Measurements from ENCODE around the gene ITM2C. TPM values are rescaled to one million over a fixed set of nuclear protein-coding genes. Genes with fewer than 3 reads are reported as not detected.

The ITM2C gene
- total and polyA plus RNA-seq, 7 experiments from 2014 or later, result 7.4 to 37.4 (median 25.3) TPM

- ATAC-seq (no peak), DNase-seq (peak in 1 of 9 donors; percentile 23)
- H3K27ac ChIP-seq (ENCODE audit: low read depth, low read length), result no peak overlapping the region
- Mint-ChIP-seq H3K27ac (no peak overlapping the region), H3K4me3 (no peak overlapping the region), H3K27me3 (peaks cover 0 to 2% (median 0%) of the 10 kb centered on the region in 5 donors), H3K9me3 (no peaks in the 10 kb centered on the region), H3K36me3 (peaks cover 0 to 10% (median 0%) of the 10 kb centered on the region in 5 donors), H3K4me1 (peaks cover 0 to 29% (median 16%) of the 10 kb centered on the region in 7 donors)
- no peaks in the 10 kb centered on the region for H3K27me3 ChIP-seq (ENCODE audit: control insufficient read depth in 2 of 2, insufficient read depth in 2 of 2, low read length in 2 of 2)
- peaks cover 6 to 18% of the 10 kb centered on the region in 2 donors for H3K4me1 ChIP-seq (ENCODE audit: control insufficient read depth in 2 of 2, insufficient read depth in 2 of 2, low read length in 2 of 2)
- H3K36me3 ChIP-seq (ENCODE audit: control insufficient read depth in 2 of 3, insufficient read depth in 3 of 3, low read length in 3 of 3), result peaks cover 0 to 34% (median 3%) of the 10 kb centered on the region in 3 experiments
- ChIA-PET POLR2A (no interaction called here), CTCF (no interaction called here)
- no peaks in the 10 kb centered on the region for H3K9me3 ChIP-seq (ENCODE audit: control insufficient read depth in 2 of 3, low read length in 3 of 3)
- H3K4me3 ChIP-seq (ENCODE audit: low read length), result no peak overlapping the region
- intact Hi-C loops (cut with micrococcal nuclease), result no loop called here
These were observed 9.1 kb downstream of the ITM2C start for GRCh38 chr2:230873661-230874401.

GRCh38 chr2:230874456-230874855, 9.7 kb downstream of the ITM2C start:
- H3K4me3 Mint-ChIP-seq, result peak overlapping the region in 1 of 10 donors; percentile 2
- CTCF ChIA-PET, result no interaction called here
- no peak for ATAC-seq
- no peak overlapping the region for H3K4me3 ChIP-seq (ENCODE audit: low read length)
- H3K27ac ChIP-seq (ENCODE audit: low read depth, low read length), result no peak overlapping the region
- H3K4me1 Mint-ChIP-seq, result peaks cover 0 to 30% (median 16%) of the 10 kb centered on the region in 7 donors
- peaks cover 0 to 34% (median 3%) of the 10 kb centered on the region in 3 experiments for H3K36me3 ChIP-seq (ENCODE audit: control insufficient read depth in 2 of 3, insufficient read depth in 3 of 3, low read length in 3 of 3)
- H3K27me3 ChIP-seq (ENCODE audit: control insufficient read depth in 2 of 2, insufficient read depth in 2 of 2, low read length in 2 of 2), result no peaks in the 10 kb centered on the region
- intact Hi-C loops (cut with micrococcal nuclease), result no loop called here
- H3K27me3 Mint-ChIP-seq, result no peaks in the 10 kb centered on the region
- peaks cover 0 to 16% (median 0%) of the 10 kb centered on the region in 5 donors for H3K36me3 Mint-ChIP-seq
- H3K4me1 ChIP-seq (ENCODE audit: control insufficient read depth in 2 of 2, insufficient read depth in 2 of 2, low read length in 2 of 2), result peaks cover 6 to 18% of the 10 kb centered on the region in 2 donors
- no peaks in the 10 kb centered on the region for H3K9me3 ChIP-seq (ENCODE audit: control insufficient read depth in 2 of 3, low read length in 3 of 3)
- POLR2A ChIA-PET, result no interaction called here
- H3K27ac Mint-ChIP-seq, result no peak overlapping the region
- H3K9me3 Mint-ChIP-seq, result no peaks in the 10 kb centered on the region
- DNase-seq, result no peak

- Mint-ChIP-seq H3K36me3 (peaks cover 0 to 17% (median 0%) of the 10 kb centered on the region in 5 donors), H3K9me3 (no peaks in the 10 kb centered on the region), H3K27ac (no peak overlapping the region), H3K27me3 (no peaks in the 10 kb centered on the region), H3K4me3 (no peak overlapping the region), H3K4me1 (peaks cover 0 to 25% (median 16%) of the 10 kb centered on the region in 7 donors)
- ATAC-seq (no peak), DNase-seq (peak in 1 of 9 donors; percentile 10)
- intact Hi-C loops (cut with micrococcal nuclease), result no loop called here
- peaks cover 6 to 18% of the 10 kb centered on the region in 2 donors for H3K4me1 ChIP-seq (ENCODE audit: control insufficient read depth in 2 of 2, insufficient read depth in 2 of 2, low read length in 2 of 2)
- no peak overlapping the region for H3K27ac ChIP-seq (ENCODE audit: low read depth, low read length)
- H3K9me3 ChIP-seq (ENCODE audit: control insufficient read depth in 2 of 3, low read length in 3 of 3), result no peaks in the 10 kb centered on the region
- peaks cover 0 to 34% (median 3%) of the 10 kb centered on the region in 3 experiments for H3K36me3 ChIP-seq (ENCODE audit: control insufficient read depth in 2 of 3, insufficient read depth in 3 of 3, low read length in 3 of 3)
- H3K4me3 ChIP-seq (ENCODE audit: low read length), result no peak overlapping the region
- ChIA-PET CTCF (interaction anchor here (1.2 kb wide), 1 partner anchor 10 kb away, joined by 3 read pairs; the partner anchor contains the start of gene ITM2C), POLR2A (no interaction called here)
- no peaks in the 10 kb centered on the region for H3K27me3 ChIP-seq (ENCODE audit: control insufficient read depth in 2 of 2, insufficient read depth in 2 of 2, low read length in 2 of 2)
These were observed 10.1 kb downstream of the ITM2C start for GRCh38 chr2:230874876-230875275.

GRCh38 chr2:230875347-230876315, 10.9 kb downstream of the ITM2C start:
- ChIA-PET CTCF (interaction anchor here (0.7 to 1.2 kb wide), 2 partner anchors 11 to 50 kb away, joined by 3 to 4 read pairs; partner anchors contain the start of genes GPR55 and ITM2C), POLR2A (no interaction called here)
- no peaks in the 10 kb centered on the region for H3K9me3 Mint-ChIP-seq
- Histone ChIP-seq H3K4me3 (ENCODE audit: low read length) (no peak overlapping the region), H3K27me3 (ENCODE audit: control insufficient read depth in 2 of 2, insufficient read depth in 2 of 2, low read length in 2 of 2) (no peaks in the 10 kb centered on the region), H3K36me3 (ENCODE audit: control insufficient read depth in 2 of 3, insufficient read depth in 3 of 3, low read length in 3 of 3) (peaks cover 0 to 34% (median 3%) of the 10 kb centered on the region in 3 experiments), H3K9me3 (ENCODE audit: control insufficient read depth in 2 of 3, low read length in 3 of 3) (no peaks in the 10 kb centered on the region), H3K4me1 (ENCODE audit: control insufficient read depth in 2 of 2, insufficient read depth in 2 of 2, low read length in 2 of 2) (peaks cover 6 to 18% of the 10 kb centered on the region in 2 donors), H3K27ac (ENCODE audit: low read depth, low read length) (no peak overlapping the region)
- DNase-seq, result peak in 1 of 9 donors; percentile 18
- peaks cover 0 to 19% (median 13%) of the 10 kb centered on the region in 7 donors for H3K4me1 Mint-ChIP-seq
- H3K27me3 Mint-ChIP-seq, result no peaks in the 10 kb centered on the region
- H3K27ac Mint-ChIP-seq, result no peak overlapping the region
- peaks cover 0 to 17% (median 0%) of the 10 kb centered on the region in 5 donors for H3K36me3 Mint-ChIP-seq
- no peak for ATAC-seq
- H3K4me3 Mint-ChIP-seq, result no peak overlapping the region
- intact Hi-C loops (cut with micrococcal nuclease), result no loop called here

GRCh38 chr2:230877116-230877758, 12.5 kb downstream of the ITM2C start:
- no peaks in the 10 kb centered on the region for H3K27me3 ChIP-seq (ENCODE audit: control insufficient read depth in 2 of 2, insufficient read depth in 2 of 2, low read length in 2 of 2)
- Mint-ChIP-seq H3K9me3 (no peaks in the 10 kb centered on the region), H3K27ac (no peak overlapping the region), H3K36me3 (peaks cover 0 to 17% (median 0%) of the 10 kb centered on the region in 5 donors), H3K4me1 (peaks cover 0 to 18% (median 13%) of the 10 kb centered on the region in 7 donors), H3K4me3 (peak overlapping the region in 1 of 10 donors; percentile 29), H3K27me3 (no peaks in the 10 kb centered on the region)
- peaks cover 0 to 34% (median 3%) of the 10 kb centered on the region in 3 experiments for H3K36me3 ChIP-seq (ENCODE audit: control insufficient read depth in 2 of 3, insufficient read depth in 3 of 3, low read length in 3 of 3)
- H3K27ac ChIP-seq (ENCODE audit: low read depth, low read length), result no peak overlapping the region
- ChIA-PET POLR2A (interaction anchor here (1.5 kb wide), 1 partner anchor 11 kb away, joined by 4 read pairs; no protein-coding TSS in a partner anchor), CTCF (interaction anchor here (0.7 kb wide), 1 partner anchor 11 kb away, joined by 3 read pairs; no protein-coding TSS in a partner anchor)
- DNase-seq, result no peak
- H3K9me3 ChIP-seq (ENCODE audit: control insufficient read depth in 2 of 3, low read length in 3 of 3), result no peaks in the 10 kb centered on the region
- ATAC-seq, result no peak
- peak overlapping the region; percentile 36 for H3K4me3 ChIP-seq (ENCODE audit: low read length)
- H3K4me1 ChIP-seq (ENCODE audit: control insufficient read depth in 2 of 2, insufficient read depth in 2 of 2, low read length in 2 of 2), result peaks cover 6 to 18% of the 10 kb centered on the region in 2 donors
- intact Hi-C loops (cut with micrococcal nuclease), result loop anchor here in 1 of 2 donors (1.0 kb wide), 1 partner anchor 10 kb away; no protein-coding TSS in a partner anchor

Measured in naive thymus-derived CD4-positive, alpha-beta T cell (primary cell).